GM12878 (cell line): Measurements from ENCODE around the gene COL15A1. TPM values are rescaled to one million over a fixed set of nuclear protein-coding genes. Genes with fewer than 3 reads are reported as not detected.

ENCODE experiments used
- ATAC-seq: fragments of 200-7000 bp; cut with Tn5 transposase; 3 replicates; pipeline ENCODE4 v1.9.1; 2020; ENCODE audit warnings: mild to moderate bottlenecking, moderate library complexity
- BruUV-seq: library from RNA; stranded (reverse); fragments of 400-500 nt; replicated peaks from 2 replicates; lab custom pipeline; 2021; lab: Mats Ljungman, UMichigan
- CTCF ChIA-PET: fragments of 300-600 bp; sonication (Branson Sonifier 250); formaldehyde crosslinking; extraction: SDS; loops from one replicate; lab custom pipeline; 2021; ENCODE audit warnings: inconsistent platforms; lab: Yijun Ruan, JAX
- POLR2A ChIA-PET: fragments of 350-600 bp; formaldehyde crosslinking; extraction: SDS; loops from one replicate; lab custom pipeline; 2021; ENCODE audit warnings: inconsistent platforms; lab: Charles Lee
- RAD21 ChIA-PET: fragments of 300-600 bp; sonication (Branson Sonifier 250); formaldehyde crosslinking; loops from one replicate; lab custom pipeline; 2023; ENCODE audit warnings: antibody characterized with exemption; ENCODE audit not compliant: unreplicated experiment; lab: Charles Lee
- SMC1A ChIA-PET: fragments of 300-600 bp; sonication (Branson Sonifier 250); formaldehyde crosslinking; loops from one replicate; lab custom pipeline; 2023; ENCODE audit not compliant: unreplicated experiment, uncharacterized antibody; lab: Charles Lee
- DNase-seq: peaks from one replicate; pipeline ENCODE4 v3.0.0-alpha.2; 2011; ENCODE audit warnings: low read depth, low spot score
- FAIRE-seq: peaks from 3 replicates; lab custom pipeline; 2011; peaks lifted over from hg19 to GRCh38; lab: Jason Lieb, UNC
- H2AFZ ChIP-seq: 2 replicates; pipeline ENCODE4 v1.6.0; 2011; ENCODE audit warnings: low read depth, low read length, control low read depth; ENCODE audit not compliant: control insufficient read depth
- H3K27ac ChIP-seq: 2 replicates; pipeline ENCODE4 v1.5.1; 2011; ENCODE audit warnings: control low read depth; ENCODE audit not compliant: control insufficient read depth, insufficient read depth
- H3K27me3 ChIP-seq, 2 experiments: replicated peaks in 1 of 2; 2 replicates each; pipeline versions ENCODE4 v1.6.0 to v1.6.1; 2011; ENCODE audit warnings: low read length in 1 of 2; ENCODE audit not compliant: control insufficient read depth in 2 of 2, insufficient read depth in 2 of 2
- H3K36me3 ChIP-seq, 2 experiments: 2 replicates each; pipeline ENCODE4 v1.5.1; 2011; ENCODE audit warnings: low read length in 1 of 2; ENCODE audit not compliant: control insufficient read depth in 2 of 2, insufficient read depth in 2 of 2
- H3K4me1 ChIP-seq: 2 replicates; pipeline ENCODE4 v1.6.1; 2011; ENCODE audit warnings: mild to moderate bottlenecking, low read length, moderate library complexity, mixed read lengths; ENCODE audit not compliant: control insufficient read depth, insufficient read depth
- H3K4me2 ChIP-seq: 2 replicates; pipeline ENCODE4 v1.6.0; 2011; ENCODE audit warnings: control low read depth; ENCODE audit not compliant: control insufficient read depth, insufficient read depth
- H3K4me3 ChIP-seq: fragments of 200-600 bp; sonication (generic); 2 replicates; pipeline ENCODE4 v1.5.1; 2016
- H3K79me2 ChIP-seq: 2 replicates; pipeline ENCODE4 v1.6.0; 2011; ENCODE audit warnings: low read length; ENCODE audit not compliant: control insufficient read depth, insufficient read depth
- H3K9ac ChIP-seq: 2 replicates; pipeline ENCODE4 v1.8.0; 2011; ENCODE audit warnings: low read length, control low read depth, mixed read lengths; ENCODE audit not compliant: control insufficient read depth, insufficient read depth
- H3K9me3 ChIP-seq: replicated peaks from 3 replicates; pipeline ENCODE4 v1.5.1; 2011; ENCODE audit warnings: mild to moderate bottlenecking, low read length; ENCODE audit not compliant: control insufficient read depth, insufficient read depth
- H4K20me1 ChIP-seq: 2 replicates; pipeline ENCODE4 v1.6.0; 2011; ENCODE audit not compliant: control insufficient read depth, insufficient read depth
- ASH2L ChIP-seq: fragments of 300-600, 200-600 bp; sonication (generic); IDR thresholded peaks from 2 replicates; pipeline ENCODE4 v1.6.1; 2017; ENCODE audit warnings: low read depth, mild to moderate bottlenecking, borderline replicate concordance
- ELK1 ChIP-seq: IDR thresholded peaks from 2 replicates; pipeline ENCODE4 v1.6.1; 2012; ENCODE audit warnings: low read depth, low read length, improper control_type of control experiment
- LARP7 ChIP-seq: fragments of 450-650 bp; IDR thresholded peaks from 2 replicates; pipeline ENCODE4 v1.6.1; 2017; ENCODE audit warnings: mild to moderate bottlenecking
- MXI1 ChIP-seq: fragments of 150-350 bp; IDR thresholded peaks from 2 replicates; pipeline ENCODE4 v1.6.1; 2011; ENCODE audit warnings: low read depth, mild to moderate bottlenecking, inconsistent platforms, low read length, improper control_type of control experiment
- NBN ChIP-seq: fragments of 450-650 bp; IDR thresholded peaks from 2 replicates; pipeline ENCODE4 v1.6.1; 2016
- NR2F1 ChIP-seq: fragments of 450-650 bp; conservative IDR thresholded peaks from 2 replicates; pipeline ENCODE4 v1.6.1; 2017; ENCODE audit warnings: mild to moderate bottlenecking
- RCOR1 ChIP-seq: conservative IDR thresholded peaks from 2 replicates; pipeline ENCODE4 v1.6.1; 2012; ENCODE audit warnings: low read depth, low read length, improper control_type of control experiment
- SMAD5 ChIP-seq: IDR thresholded peaks from 2 replicates; pipeline ENCODE4 v1.6.1; 2016; ENCODE audit warnings: antibody characterized with exemption, low read depth
- TCF3 ChIP-seq: IDR thresholded peaks from 2 replicates; pipeline ENCODE4 v1.6.1; 2012; ENCODE audit warnings: low read depth, mild to moderate bottlenecking, low read length, borderline replicate concordance; ENCODE audit not compliant: insufficient read depth
- ZNF217 ChIP-seq: fragments of 450-650 bp; IDR thresholded peaks from 2 replicates; pipeline ENCODE4 v1.6.1; 2017; ENCODE audit warnings: antibody characterized with exemption, mild to moderate bottlenecking
- WGBS: methylation state at CpG from one replicate; pipeline ENCODE4 v1.1.6; 2016; ENCODE audit warnings: low lambda C conversion rate; ENCODE audit not compliant: insufficient replicate concordance, insufficient coverage; ENCODE audit errors: missing lambda C conversion rate; 5-methylcytosine and 5-hydroxymethylcytosine counted together
- in situ Hi-C: fragments of 300-500 bp; cut with MboI; formaldehyde crosslinking; loops from 9 replicates; pipeline ENCODE4 v1.14.3; 2018; ENCODE audit warnings: mixed read lengths
- intact Hi-C: fragments of 100-400 bp; cut with micrococcal nuclease; formaldehyde crosslinking; loops from one replicate; pipeline ENCODE4 v1.14.2; 2022; ENCODE audit not compliant: unreplicated experiment
- polyA plus RNA-seq, 11 experiments: library from polyadenylated mRNA; depleted of rRNA in 4 of 11; unstranded in 6 of 11; stranded (reverse) in 5 of 11; fragments of >200 nt; fragmentation: Nextera tagmentation in 4 of 11; fragmentation: Illumina TruSeq in 1 of 11; extraction: Ambion mirVana in 4 of 11; extraction: Trizol in 1 of 11; gene quantifications; 1 replicate in 1 of 11; 2 replicates in 10 of 11; pipeline versions ENCODE4 v1.2.1 to v1.2.3, GENCODE V29; 2011 to 2016; ENCODE audit warnings: inconsistent platforms in 2 of 11, missing spikeins in 2 of 11, low read depth in 1 of 11
- total RNA-seq, 4 experiments: library from RNA; depleted of rRNA in 3 of 4; stranded (reverse); fragments of >200 nt in 3 of 4; fragmentation: Illumina TruSeq in 1 of 4; extraction: Trizol in 1 of 4; gene quantifications; 2 replicates each; pipeline versions ENCODE4 v1.2.1 to v1.2.3, GENCODE V29; 2013 to 2021
- TF ChIP-seq, protein P1 (sequence below): IDR thresholded peaks from 2 replicates; pipeline ENCODE4 v1.6.1; 2011; ENCODE audit warnings: borderline replicate concordance, low read depth, mild to moderate bottlenecking, moderate library complexity, low read length; ENCODE audit not compliant: insufficient read depth, poor library complexity, severe bottlenecking

COL15A1 gene
- total and polyA plus RNA-seq, 10 of the 15 experiments (the other 5 are each of a cell fraction or from before 2014, with no cell fraction given) = 0.01 to 0.28 (median 0.06) TPM; not detected in 2

- ChIA-PET SMC1A (interaction anchor here (0.9 to 1.3 kb wide), 5 partner anchors 8 to 151 kb away, joined by 3 to 5 read pairs (median 3); no protein-coding TSS in a partner anchor), POLR2A (no interaction called here), CTCF (interaction anchor here (0.6 to 2.1 kb wide), 8 partner anchors 8 to 946 kb away, joined by 3 to 11 read pairs (median 4); partner anchors contain the start of gene TGFBR1), RAD21 (interaction anchor here (1.3 to 1.8 kb wide), 2 partner anchors 8 to 9 kb away, joined by 3 to 4 read pairs; no protein-coding TSS in a partner anchor)
- in situ Hi-C loops (no loop called here), intact Hi-C loops (no loop called here)
- Histone ChIP-seq H3K4me2 (no peak overlapping the region), H3K36me3 (no peaks in the 10 kb centered on the region), H4K20me1 (no peaks in the 10 kb centered on the region), H3K4me1 (peaks cover 13% of the 10 kb centered on the region), H3K4me3 (no peak overlapping the region), H3K9me3 (no peaks in the 10 kb centered on the region; the same call in 2 of the 3 replicates), H3K27me3 (no peaks in the 10 kb centered on the region), H3K27ac (no peak overlapping the region), H2AFZ (no peak overlapping the region), H3K79me2 (no peaks in the 10 kb centered on the region), H3K9ac (no peak overlapping the region)
- 71% methylated on average over 8 of the region's 8 CpGs for whole genome bisulfite sequencing
- FAIRE-seq (no peak), ATAC-seq (no peak), DNase-seq (no peak)
- no peak for TF ChIP-seq ZNF217
- TF ChIP-seq NBN = no peak
- no peak for TF ChIP-seq MXI1
- TF ChIP-seq ASH2L = no peak
- no peak for TF ChIP-seq RCOR1
- TF ChIP-seq TCF3 = no peak
- no peak for TF ChIP-seq NR2F1
- TF ChIP-seq, protein P1, sequence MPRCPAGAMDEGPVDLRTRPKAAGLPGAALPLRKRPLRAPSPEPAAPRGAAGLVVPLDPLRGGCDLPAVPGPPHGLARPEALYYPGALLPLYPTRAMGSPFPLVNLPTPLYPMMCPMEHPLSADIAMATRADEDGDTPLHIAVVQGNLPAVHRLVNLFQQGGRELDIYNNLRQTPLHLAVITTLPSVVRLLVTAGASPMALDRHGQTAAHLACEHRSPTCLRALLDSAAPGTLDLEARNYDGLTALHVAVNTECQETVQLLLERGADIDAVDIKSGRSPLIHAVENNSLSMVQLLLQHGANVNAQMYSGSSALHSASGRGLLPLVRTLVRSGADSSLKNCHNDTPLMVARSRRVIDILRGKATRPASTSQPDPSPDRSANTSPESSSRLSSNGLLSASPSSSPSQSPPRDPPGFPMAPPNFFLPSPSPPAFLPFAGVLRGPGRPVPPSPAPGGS = no peak
- no peak for TF ChIP-seq SMAD5
- no peak for TF ChIP-seq ELK1
- no peak for TF ChIP-seq LARP7
- BruUV-seq = no TSS peak
Measured at GRCh38 chr9:98990181-98990870, 46.6 kb downstream of the COL15A1 start.
